ENCODE data around the gene ASCL3. TPM values are rescaled to one million over a fixed set of nuclear protein-coding genes. Genes with fewer than 3 reads are reported as not detected.
A peak's percentile ranks its signal among the peaks of the same experiment; 100 is the strongest.

The ASCL3 gene
- total RNA-seq, 1 donor from 2014 or later = not detected

GRCh38 chr11:8911029-8911823 is 31.6 kb downstream of the ASCL3 start, which contains the start of gene AKIP1:
Gene AKIP1 (plus strand): TSS chr11:8911189. CDS start chr11:8911450, 261 bp downstream.
- Mint-ChIP-seq H3K27ac (ENCODE audit: unreplicated experiment) (peak within 1 kb of the TSS; percentile 90), H3K27me3 (ENCODE audit: unreplicated experiment) (peaks cover 2% of the 10 kb centered on the region), H3K4me3 (ENCODE audit: unreplicated experiment) (peak within 1 kb of the TSS; percentile 86), H3K4me1 (ENCODE audit: low read depth, unreplicated experiment) (peaks cover 15% of the 10 kb centered on the region), H3K9me3 (ENCODE audit: unreplicated experiment) (peaks cover 8% of the 10 kb centered on the region), H3K36me3 (ENCODE audit: unreplicated experiment) (no peaks in the 10 kb centered on the region)
- no peak for TF ChIP-seq CTCF (IDR thresholded peaks at IDR 0.05; ENCODE audit: partially characterized antibody, unreplicated experiment)
- peak; percentile 99 for DNase-seq

DNA sequence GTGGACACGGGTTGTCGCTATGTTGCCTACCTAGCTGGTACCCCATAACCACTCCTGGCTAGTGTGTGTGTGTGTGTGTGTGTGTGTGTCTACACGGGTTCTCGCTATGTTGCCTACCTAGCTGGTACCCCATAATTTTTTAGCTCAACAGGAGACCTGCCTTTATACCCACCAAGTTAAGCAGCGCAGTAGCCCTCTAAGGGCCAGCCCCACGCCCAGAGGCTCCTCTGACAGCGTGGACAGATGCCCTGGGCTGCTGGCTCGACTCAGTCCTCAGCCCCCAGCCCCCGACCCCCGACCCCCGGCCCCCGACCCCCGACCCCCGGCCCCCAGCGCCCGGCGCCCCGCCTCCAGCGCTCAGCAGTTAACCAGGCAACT is 32.2 kb downstream of the ASCL3 start:
- Mint-ChIP-seq H3K9me3 (ENCODE audit: unreplicated experiment) (peaks cover 8% of the 10 kb centered on the region), H3K27ac (ENCODE audit: unreplicated experiment) (no peak overlapping the region), H3K4me1 (ENCODE audit: low read depth, unreplicated experiment) (peaks cover 15% of the 10 kb centered on the region), H3K4me3 (ENCODE audit: unreplicated experiment) (peak overlapping the region; percentile 84), H3K27me3 (ENCODE audit: unreplicated experiment) (peaks cover 2% of the 10 kb centered on the region), H3K36me3 (ENCODE audit: unreplicated experiment) (no peaks in the 10 kb centered on the region)
- no peak for TF ChIP-seq CTCF (IDR thresholded peaks at IDR 0.05; ENCODE audit: partially characterized antibody, unreplicated experiment)
- DNase-seq = no peak

DNA sequence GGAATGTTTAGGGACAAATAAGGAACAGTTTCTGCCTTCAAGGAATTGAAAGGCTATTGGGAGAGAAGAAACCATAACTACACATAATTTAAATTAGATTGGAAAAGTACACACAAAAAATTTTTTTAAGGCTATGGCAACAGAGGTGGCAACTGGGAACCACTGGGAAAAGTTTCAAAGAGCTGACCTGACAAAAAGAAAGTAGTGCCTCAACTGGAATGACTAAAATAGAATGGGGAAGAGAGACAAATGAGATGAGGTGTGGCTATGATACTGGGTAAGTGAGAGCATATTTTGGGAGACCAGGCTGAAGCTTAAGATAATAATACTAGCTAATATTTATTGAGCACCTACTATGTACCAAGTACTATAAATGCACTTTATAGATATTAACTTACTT is 34.7 kb downstream of the ASCL3 start:
- Mint-ChIP-seq H3K4me1 (ENCODE audit: low read depth, unreplicated experiment) (peaks cover 2% of the 10 kb centered on the region), H3K27ac (ENCODE audit: unreplicated experiment) (no peak overlapping the region), H3K9me3 (ENCODE audit: unreplicated experiment) (peaks cover 8% of the 10 kb centered on the region), H3K4me3 (ENCODE audit: unreplicated experiment) (no peak overlapping the region), H3K27me3 (ENCODE audit: unreplicated experiment) (peaks cover 2% of the 10 kb centered on the region), H3K36me3 (ENCODE audit: unreplicated experiment) (no peaks in the 10 kb centered on the region)
- no peak for DNase-seq
- TF ChIP-seq CTCF (IDR thresholded peaks at IDR 0.05; ENCODE audit: partially characterized antibody, unreplicated experiment) = no peak

DNA sequence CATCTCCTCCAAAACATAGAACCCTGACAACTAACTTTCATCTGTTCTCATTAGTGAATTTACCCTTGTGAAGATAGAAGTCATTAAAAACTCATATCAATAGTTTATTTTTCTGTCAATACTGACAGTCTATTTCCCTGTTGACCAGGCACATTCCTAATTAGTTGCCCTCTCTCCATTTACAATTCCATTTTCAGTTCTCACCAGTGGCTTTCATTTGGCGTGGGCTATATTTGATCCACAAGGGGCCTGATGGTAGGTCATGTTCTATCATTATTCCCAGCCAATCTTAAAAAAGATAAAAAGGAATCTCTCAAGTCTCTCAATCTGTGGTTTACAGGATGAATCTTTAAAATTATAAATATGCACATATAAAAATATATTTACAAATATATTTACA is 35.7 kb downstream of the ASCL3 start:
- Mint-ChIP-seq H3K4me3 (ENCODE audit: unreplicated experiment) (no peak overlapping the region), H3K4me1 (ENCODE audit: low read depth, unreplicated experiment) (peaks cover under 1% of the 10 kb centered on the region), H3K27ac (ENCODE audit: unreplicated experiment) (no peak overlapping the region), H3K27me3 (ENCODE audit: unreplicated experiment) (peaks cover 2% of the 10 kb centered on the region), H3K9me3 (ENCODE audit: unreplicated experiment) (peaks cover 5% of the 10 kb centered on the region), H3K36me3 (ENCODE audit: unreplicated experiment) (peaks cover 4% of the 10 kb centered on the region)
- DNase-seq = no peak
- no peak for TF ChIP-seq CTCF (IDR thresholded peaks at IDR 0.05; ENCODE audit: partially characterized antibody, unreplicated experiment)

DNA sequence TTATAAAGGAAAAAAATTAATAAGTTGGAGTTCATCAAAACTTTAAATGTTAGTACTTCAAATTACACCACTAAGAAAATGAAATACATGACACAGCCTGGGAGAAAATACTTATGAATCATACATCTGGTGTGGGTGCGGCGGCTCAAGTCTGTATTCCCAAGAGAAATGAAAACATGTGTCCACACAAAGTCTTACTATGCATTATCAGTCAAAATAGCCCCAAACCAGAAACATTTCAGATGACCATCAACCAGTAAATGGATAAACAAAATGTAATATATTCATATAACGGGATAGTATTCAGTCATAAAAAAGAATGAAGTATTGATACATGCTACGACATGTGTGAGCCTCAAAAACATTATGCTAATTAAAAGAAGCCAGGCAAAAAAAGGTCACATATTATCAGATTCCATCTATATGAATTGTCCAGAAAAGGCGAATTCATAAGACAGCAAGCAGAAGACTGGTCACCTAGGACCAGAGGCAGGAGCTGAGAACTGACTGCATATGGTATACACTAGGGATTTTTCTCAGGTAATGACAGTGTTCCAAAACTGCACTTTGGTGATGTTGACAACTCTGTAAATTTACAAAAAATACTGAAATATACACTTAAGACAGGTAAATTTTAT is 37.2 kb downstream of the ASCL3 start:
- Mint-ChIP-seq H3K36me3 (ENCODE audit: unreplicated experiment) (peaks cover 4% of the 10 kb centered on the region), H3K27ac (ENCODE audit: unreplicated experiment) (no peak overlapping the region), H3K4me1 (ENCODE audit: low read depth, unreplicated experiment) (no peaks in the 10 kb centered on the region), H3K27me3 (ENCODE audit: unreplicated experiment) (no peaks in the 10 kb centered on the region), H3K9me3 (ENCODE audit: unreplicated experiment) (peaks cover 4% of the 10 kb centered on the region), H3K4me3 (ENCODE audit: unreplicated experiment) (no peak overlapping the region)
- TF ChIP-seq CTCF (IDR thresholded peaks at IDR 0.05; ENCODE audit: partially characterized antibody, unreplicated experiment) = no peak
- DNase-seq = no peak

All from glutamatergic neuron (in vitro differentiated cells).